ENCODE measurements around the gene THOC5.
"Not testable (repeated sequence)": the region's sequence is repeated elsewhere in the genome, so short reads cannot be mapped to it uniquely, and the experiment has no call there.

THOC5 gene

DNA sequence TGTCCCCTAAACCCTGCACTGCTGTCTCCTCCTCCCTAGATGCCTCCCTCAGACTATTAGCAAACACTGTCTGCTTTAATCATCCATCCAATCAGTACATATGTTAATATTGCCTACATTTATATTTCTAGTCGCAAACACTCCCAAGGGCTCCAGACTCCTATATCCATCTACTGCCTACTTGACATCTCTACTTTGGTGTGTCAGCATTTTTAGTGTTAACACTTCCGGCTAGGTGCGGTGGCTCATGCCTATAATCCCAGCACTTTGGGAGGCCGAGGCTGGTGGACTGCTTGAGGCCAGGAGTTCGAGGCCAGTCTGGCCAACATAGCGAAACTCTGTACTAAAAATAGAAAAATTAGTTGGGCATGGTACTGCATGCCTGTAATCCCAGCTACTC is 5.5 kb upstream of the THOC5 start:
- Histone ChIP-seq H3K27me3 (ENCODE audit: insufficient read depth, low read length) (no peaks in the 10 kb centered on the region), H3K9ac (ENCODE audit: low read depth, low read length) (no peak overlapping the region), H3K4me1 (ENCODE audit: insufficient read depth, low read length) (no peaks in the 10 kb centered on the region), H3K27ac (ENCODE audit: low read depth, low read length) (no peak overlapping the region), H3K4me3 (ENCODE audit: low read length) (no peak overlapping the region), H3K9me3 (ENCODE audit: insufficient read depth, low read depth, low read length) (no peaks in the 10 kb centered on the region), H3K36me3 (ENCODE audit: insufficient read depth, low read length) (peaks cover 84% of the 10 kb centered on the region)
- 97% methylated on average over 6 of the region's 6 CpGs for WGBS

DNA sequence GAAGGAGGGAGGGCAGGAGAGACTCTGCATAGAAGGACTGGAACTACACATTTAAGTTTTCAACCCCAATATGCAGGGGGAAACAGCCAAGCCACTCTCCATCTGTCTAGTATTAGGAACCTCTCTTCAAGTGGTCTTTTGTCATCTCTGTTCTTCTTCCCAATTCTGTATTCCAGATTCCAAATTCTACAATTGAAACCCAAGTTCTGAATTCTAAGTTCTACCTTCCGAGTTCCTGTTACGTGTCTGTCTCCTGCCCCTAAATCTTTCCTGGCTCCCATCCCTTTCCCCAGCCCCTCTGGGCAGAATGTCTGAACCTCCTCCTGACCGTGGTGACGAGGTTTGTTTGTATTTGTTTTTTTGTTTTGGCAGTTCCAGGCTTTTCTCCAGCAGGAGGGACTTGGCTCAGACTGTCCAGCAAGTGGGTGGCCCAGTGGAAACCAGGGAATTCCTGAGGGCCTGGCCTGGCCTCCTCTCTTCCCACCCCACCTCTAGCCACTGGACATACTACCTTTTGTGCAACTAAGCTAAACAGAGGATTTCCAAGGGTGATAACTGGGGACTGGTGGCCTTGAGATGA is 1.6 kb upstream of the THOC5 start:
- Histone ChIP-seq H3K9me3 (ENCODE audit: insufficient read depth, low read depth, low read length) (no peaks in the 10 kb centered on the region), H3K36me3 (ENCODE audit: insufficient read depth, low read length) (peaks cover 59% of the 10 kb centered on the region), H3K27me3 (ENCODE audit: insufficient read depth, low read length) (no peaks in the 10 kb centered on the region), H3K27ac (ENCODE audit: low read depth, low read length) (no peak overlapping the region), H3K4me1 (ENCODE audit: insufficient read depth, low read length) (no peaks in the 10 kb centered on the region), H3K9ac (ENCODE audit: low read depth, low read length) (no peak overlapping the region), H3K4me3 (ENCODE audit: low read length) (no peak overlapping the region)
- WGBS = 94% methylated on average over 4 of the region's 4 CpGs

DNA sequence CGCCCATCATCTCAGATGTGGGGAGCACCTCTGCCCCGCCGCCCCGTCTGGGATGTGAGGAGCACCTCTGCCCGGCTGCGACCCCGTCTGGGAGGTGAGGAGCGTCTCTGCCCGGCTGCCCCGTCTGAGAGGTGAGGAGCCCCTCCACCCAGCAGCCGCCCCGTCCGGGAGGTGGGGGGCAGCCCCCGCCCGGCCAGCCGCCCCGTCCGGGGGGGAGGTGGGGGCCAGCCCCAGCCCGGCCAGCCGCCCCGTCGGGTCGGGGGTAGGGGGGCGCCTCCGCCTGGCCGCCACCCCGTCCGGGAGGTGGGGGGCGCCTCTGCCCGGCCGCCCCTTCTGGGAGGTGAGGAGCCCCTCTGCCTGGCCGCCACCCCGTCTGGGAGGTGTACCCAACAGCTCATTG is 1.2 kb downstream of the THOC5 start:
- not testable (repeated sequence) for H3K4me3 ChIP-seq (ENCODE audit: low read length); H3K9ac ChIP-seq (ENCODE audit: low read depth, low read length); H3K27ac ChIP-seq (ENCODE audit: low read depth, low read length); H3K9me3 ChIP-seq (ENCODE audit: insufficient read depth, low read depth, low read length); H3K4me1 ChIP-seq (ENCODE audit: insufficient read depth, low read length); H3K27me3 ChIP-seq (ENCODE audit: insufficient read depth, low read length)
- H3K36me3 ChIP-seq (ENCODE audit: insufficient read depth, low read length) = peaks cover 60% of the 10 kb centered on the region
- 95% methylated on average over 33 of the region's 33 CpGs for WGBS

DNA sequence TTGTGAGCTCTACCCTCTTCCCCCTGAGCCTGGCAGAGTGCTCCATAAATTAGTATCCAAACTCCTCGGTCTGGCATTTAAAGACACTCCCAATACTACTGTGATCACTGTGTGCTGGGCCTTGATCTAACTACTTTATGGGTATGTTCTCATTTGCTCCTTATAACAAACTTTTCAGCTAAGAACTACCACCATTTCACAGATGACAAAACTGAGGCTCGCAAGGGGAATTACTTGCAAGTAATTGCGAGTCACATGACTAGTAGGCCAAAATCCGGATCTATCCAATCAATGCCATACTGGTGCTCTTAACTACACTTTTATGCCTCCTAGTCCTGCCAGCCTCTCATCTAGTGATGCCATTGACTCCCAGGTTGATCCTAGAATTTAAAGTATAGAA is 3.6 kb downstream of the THOC5 start:
- WGBS = 95% methylated on average over 4 of the region's 4 CpGs
- Histone ChIP-seq H3K9ac (ENCODE audit: low read depth, low read length) (no peak overlapping the region), H3K36me3 (ENCODE audit: insufficient read depth, low read length) (peaks cover 53% of the 10 kb centered on the region), H3K9me3 (ENCODE audit: insufficient read depth, low read depth, low read length) (no peaks in the 10 kb centered on the region), H3K27ac (ENCODE audit: low read depth, low read length) (no peak overlapping the region), H3K4me1 (ENCODE audit: insufficient read depth, low read length) (no peaks in the 10 kb centered on the region), H3K27me3 (ENCODE audit: insufficient read depth, low read length) (no peaks in the 10 kb centered on the region), H3K4me3 (ENCODE audit: low read length) (no peak overlapping the region)

DNA sequence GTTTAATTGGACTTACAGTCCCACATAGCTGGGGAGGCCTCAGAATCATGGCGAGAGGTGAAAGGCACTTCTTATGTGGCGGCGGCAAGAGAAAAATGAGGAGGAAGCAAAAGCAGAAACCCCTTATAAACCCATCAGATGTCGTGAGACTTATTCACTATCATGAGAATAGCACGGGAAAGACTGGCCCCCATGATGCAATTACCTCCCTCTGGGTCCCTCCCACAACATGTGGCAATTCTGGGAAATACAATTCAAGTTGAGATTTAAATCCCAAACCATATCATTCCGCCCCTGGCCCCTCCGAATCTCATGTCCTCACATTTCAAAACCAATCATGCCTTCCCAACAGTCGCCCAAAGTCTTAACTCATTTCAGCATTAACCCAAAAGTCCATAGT is 8.5 kb downstream of the THOC5 start:
- peaks cover 85% of the 10 kb centered on the region for H3K36me3 ChIP-seq (ENCODE audit: insufficient read depth, low read length)
- H3K9ac ChIP-seq (ENCODE audit: low read depth, low read length); H3K9me3 ChIP-seq (ENCODE audit: insufficient read depth, low read depth, low read length); H3K27ac ChIP-seq (ENCODE audit: low read depth, low read length); H3K4me1 ChIP-seq (ENCODE audit: insufficient read depth, low read length); H3K27me3 ChIP-seq (ENCODE audit: insufficient read depth, low read length); H3K4me3 ChIP-seq (ENCODE audit: low read length): not testable (repeated sequence)
- WGBS = 93% methylated on average over 8 of the region's 8 CpGs

DNA sequence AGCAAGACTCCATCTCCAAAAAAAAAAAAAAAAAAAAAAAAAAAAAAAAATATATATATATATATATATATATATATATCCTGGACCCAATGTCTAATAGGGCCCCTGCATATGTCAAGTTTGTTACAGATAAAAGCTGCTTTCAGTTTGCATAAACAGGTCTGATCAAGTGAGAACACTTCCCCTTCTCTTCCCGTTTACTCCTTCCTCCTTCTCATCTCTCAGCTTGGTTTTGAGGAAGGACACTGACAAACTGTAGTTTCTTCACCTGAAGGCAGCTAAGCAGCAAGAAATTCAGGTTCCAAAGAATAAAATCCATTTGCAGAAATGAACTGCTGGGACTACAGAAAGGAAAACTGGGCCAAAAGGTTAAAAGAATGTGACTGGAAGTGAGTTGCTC is 11.7 kb downstream of the THOC5 start:
- Histone ChIP-seq H3K36me3 (ENCODE audit: insufficient read depth, low read length) (peaks cover 84% of the 10 kb centered on the region), H3K9ac (ENCODE audit: low read depth, low read length) (no peak overlapping the region), H3K27me3 (ENCODE audit: insufficient read depth, low read length) (no peaks in the 10 kb centered on the region)

DNA sequence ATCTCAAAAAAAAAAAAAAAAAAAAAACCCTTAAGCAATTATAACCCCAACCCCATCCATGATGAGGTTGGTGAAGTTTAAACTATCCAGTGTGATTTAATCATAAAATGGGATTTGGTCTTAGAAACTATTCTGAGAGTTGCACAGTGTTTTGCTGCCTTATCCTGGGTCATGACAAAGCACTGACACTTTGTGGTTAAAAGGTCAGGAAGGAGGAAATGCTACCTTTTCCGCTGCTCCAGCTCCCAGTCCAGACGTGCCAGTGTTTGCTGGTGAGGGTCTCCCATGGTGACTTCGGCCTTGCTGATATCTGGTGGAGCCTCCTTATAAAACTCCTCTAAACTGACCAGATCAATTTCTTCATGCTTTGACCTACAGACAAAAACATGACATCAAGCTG is 14.5 kb downstream of the THOC5 start:
- Histone ChIP-seq H3K9ac (ENCODE audit: low read depth, low read length) (no peak overlapping the region), H3K9me3 (ENCODE audit: insufficient read depth, low read depth, low read length) (no peaks in the 10 kb centered on the region), H3K36me3 (ENCODE audit: insufficient read depth, low read length) (peaks cover 93% of the 10 kb centered on the region), H3K4me3 (ENCODE audit: low read length) (no peak overlapping the region), H3K27me3 (ENCODE audit: insufficient read depth, low read length) (no peaks in the 10 kb centered on the region), H3K4me1 (ENCODE audit: insufficient read depth, low read length) (no peaks in the 10 kb centered on the region), H3K27ac (ENCODE audit: low read depth, low read length) (no peak overlapping the region)
- 92% methylated on average over 3 of the region's 3 CpGs for WGBS

More for the DNA sequence above, 11.7 kb downstream of the THOC5 start:
- 100% methylated on average over 1 of the region's 1 CpG for WGBS
- Histone ChIP-seq H3K4me1 (ENCODE audit: insufficient read depth, low read length) (no peaks in the 10 kb centered on the region), H3K9me3 (ENCODE audit: insufficient read depth, low read depth, low read length) (no peaks in the 10 kb centered on the region), H3K4me3 (ENCODE audit: low read length) (no peak overlapping the region), H3K27ac (ENCODE audit: low read depth, low read length) (no peak overlapping the region)

DNA sequence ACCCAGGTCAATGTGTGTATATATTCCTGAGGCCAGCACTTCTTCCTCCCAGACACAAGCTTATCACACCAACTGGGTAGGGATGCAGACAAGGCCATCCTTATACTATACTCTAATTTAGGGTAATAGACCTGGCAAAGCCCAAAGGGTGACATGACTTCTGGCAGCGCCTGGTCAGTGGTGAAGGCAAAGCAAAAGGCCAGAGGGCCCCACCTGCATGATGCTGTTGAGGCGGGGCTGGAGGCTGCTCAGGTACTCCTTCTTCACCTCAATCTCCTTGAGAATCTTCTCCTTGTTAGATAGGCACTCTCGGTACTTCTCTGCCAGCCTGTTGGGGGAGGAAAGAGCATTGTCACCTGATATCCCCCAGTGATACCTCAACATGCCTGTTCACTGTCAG is 17.1 kb downstream of the THOC5 start:
- H3K4me3 ChIP-seq (ENCODE audit: low read length) = no peak overlapping the region
- no peak overlapping the region for H3K9ac ChIP-seq (ENCODE audit: low read depth, low read length)
- WGBS = 95% methylated on average over 3 of the region's 3 CpGs
- H3K27ac ChIP-seq (ENCODE audit: low read depth, low read length) = no peak overlapping the region
- H3K4me1 ChIP-seq (ENCODE audit: insufficient read depth, low read length) = no peaks in the 10 kb centered on the region
- no peaks in the 10 kb centered on the region for H3K9me3 ChIP-seq (ENCODE audit: insufficient read depth, low read depth, low read length)
- H3K27me3 ChIP-seq (ENCODE audit: insufficient read depth, low read length) = no peaks in the 10 kb centered on the region
- H3K36me3 ChIP-seq (ENCODE audit: insufficient read depth, low read length) = peaks cover 96% of the 10 kb centered on the region

DNA sequence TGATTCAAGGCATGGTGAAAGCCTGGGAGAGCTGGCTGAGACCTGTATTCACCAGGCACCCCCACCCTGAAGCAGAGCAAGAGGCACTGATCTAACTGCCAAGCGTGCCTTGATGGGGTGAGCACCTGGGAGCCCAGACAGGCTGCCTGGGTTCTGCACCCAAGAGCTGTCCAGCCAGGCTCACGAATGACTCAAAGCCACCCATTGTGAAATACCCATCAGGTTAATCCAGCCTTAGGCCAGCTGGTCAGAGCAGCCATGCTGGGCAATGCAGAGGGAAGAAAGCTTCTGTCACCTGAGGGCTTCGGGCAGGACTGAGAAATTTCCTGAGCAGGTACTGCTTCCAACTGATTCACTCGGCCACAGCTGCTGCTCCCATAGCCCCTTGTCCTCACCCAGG is 22.1 kb downstream of the THOC5 start:
- Histone ChIP-seq H3K4me1 (ENCODE audit: insufficient read depth, low read length) (no peaks in the 10 kb centered on the region), H3K27ac (ENCODE audit: low read depth, low read length) (no peak overlapping the region), H3K4me3 (ENCODE audit: low read length) (no peak overlapping the region), H3K27me3 (ENCODE audit: insufficient read depth, low read length) (no peaks in the 10 kb centered on the region), H3K36me3 (ENCODE audit: insufficient read depth, low read length) (peaks cover 92% of the 10 kb centered on the region), H3K9ac (ENCODE audit: low read depth, low read length) (no peak overlapping the region), H3K9me3 (ENCODE audit: insufficient read depth, low read depth, low read length) (no peaks in the 10 kb centered on the region)
- WGBS = 91% methylated on average over 4 of the region's 4 CpGs

DNA sequence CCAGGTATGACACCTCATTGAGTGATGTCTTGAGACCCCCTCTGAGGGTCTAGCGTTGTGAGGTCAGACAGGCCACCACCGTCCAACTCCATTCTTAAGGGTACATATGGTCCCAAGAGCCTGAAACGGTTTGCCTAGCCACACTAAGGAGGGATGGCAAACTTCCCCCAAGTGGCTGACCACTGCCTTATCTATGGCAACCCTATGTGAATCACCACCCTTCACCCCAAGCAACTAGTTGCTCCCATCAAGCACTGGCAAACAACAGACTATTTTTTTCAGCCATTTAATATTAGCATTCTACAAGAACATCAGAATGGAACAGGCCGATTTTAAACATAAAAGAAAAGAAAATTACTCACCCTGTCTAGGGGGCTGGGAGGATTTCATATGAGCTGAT is 22.8 kb downstream of the THOC5 start:
- H3K9me3 ChIP-seq (ENCODE audit: insufficient read depth, low read depth, low read length) = no peaks in the 10 kb centered on the region
- no peak overlapping the region for H3K27ac ChIP-seq (ENCODE audit: low read depth, low read length)
- peaks cover 90% of the 10 kb centered on the region for H3K36me3 ChIP-seq (ENCODE audit: insufficient read depth, low read length)
- H3K27me3 ChIP-seq (ENCODE audit: insufficient read depth, low read length) = no peaks in the 10 kb centered on the region
- 93% methylated on average over 4 of the region's 4 CpGs for WGBS
- no peaks in the 10 kb centered on the region for H3K4me1 ChIP-seq (ENCODE audit: insufficient read depth, low read length)
- H3K9ac ChIP-seq (ENCODE audit: low read depth, low read length) = no peak overlapping the region
- no peak overlapping the region for H3K4me3 ChIP-seq (ENCODE audit: low read length)

DNA sequence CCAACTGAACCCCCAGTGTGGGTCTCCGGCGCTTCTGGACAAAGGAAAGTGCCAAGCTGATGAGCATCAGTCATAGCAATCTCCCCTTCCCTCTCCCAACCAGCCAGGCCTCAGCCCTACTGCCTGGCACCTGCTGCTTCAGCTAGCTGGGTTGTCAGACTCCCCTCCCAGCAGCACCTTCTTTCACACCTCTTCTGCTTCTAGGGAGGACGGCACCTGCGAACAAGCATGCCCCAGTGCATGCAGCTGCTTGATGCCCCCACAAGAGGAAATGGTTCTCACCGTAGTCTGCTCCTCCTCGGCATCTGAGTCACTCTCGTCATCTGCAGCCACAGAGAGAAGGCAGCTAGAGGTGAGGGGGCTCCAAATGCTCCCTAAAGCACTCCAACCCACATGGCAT is 25.4 kb downstream of the THOC5 start:
- Histone ChIP-seq H3K27ac (ENCODE audit: low read depth, low read length) (no peak overlapping the region), H3K9ac (ENCODE audit: low read depth, low read length) (no peak overlapping the region), H3K4me1 (ENCODE audit: insufficient read depth, low read length) (no peaks in the 10 kb centered on the region), H3K27me3 (ENCODE audit: insufficient read depth, low read length) (no peaks in the 10 kb centered on the region), H3K4me3 (ENCODE audit: low read length) (no peak overlapping the region), H3K36me3 (ENCODE audit: insufficient read depth, low read length) (peaks cover 92% of the 10 kb centered on the region), H3K9me3 (ENCODE audit: insufficient read depth, low read depth, low read length) (no peaks in the 10 kb centered on the region)
- 96% methylated on average over 7 of the region's 7 CpGs for WGBS

DNA sequence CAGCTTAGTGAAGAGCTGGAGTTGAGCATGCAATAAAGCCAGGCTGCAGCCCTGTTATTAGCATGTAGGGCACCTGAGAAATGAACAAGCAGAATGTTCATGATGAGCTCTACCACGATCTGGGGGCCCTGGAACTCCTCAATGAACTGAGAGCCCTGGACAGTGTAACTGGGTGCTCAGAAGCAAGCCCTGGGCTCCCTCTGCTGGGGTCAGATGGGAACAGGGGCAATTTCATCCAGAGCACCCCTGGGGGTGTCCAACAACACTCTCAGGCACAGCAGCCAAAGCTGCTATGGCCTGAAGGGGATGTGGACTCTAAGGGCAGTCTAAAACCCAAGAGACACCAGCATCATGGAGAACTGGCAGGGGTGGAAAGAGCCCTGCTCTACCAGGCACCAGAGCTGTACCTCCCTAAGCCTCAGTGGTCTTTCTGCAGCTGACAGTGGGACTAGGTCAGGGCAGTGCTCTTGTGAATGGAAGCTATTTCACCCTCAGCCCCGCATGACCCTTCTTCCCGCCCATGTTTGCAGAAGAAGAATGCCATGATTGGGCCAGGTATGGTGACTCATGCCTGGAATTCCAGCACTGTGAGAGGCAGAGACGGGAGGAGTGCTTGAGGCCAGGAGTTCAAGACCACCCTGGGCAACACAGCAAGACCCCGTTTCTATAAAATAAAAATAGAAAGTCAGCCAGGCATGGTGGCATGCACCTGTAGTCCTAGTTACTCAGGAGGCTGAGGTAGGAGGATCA is 28.9 kb downstream of the THOC5 start:
- H3K27me3 ChIP-seq (ENCODE audit: insufficient read depth, low read length) = no peaks in the 10 kb centered on the region
- H3K36me3 ChIP-seq (ENCODE audit: insufficient read depth, low read length) = peaks cover 87% of the 10 kb centered on the region
- H3K9ac ChIP-seq (ENCODE audit: low read depth, low read length) = no peak overlapping the region
- H3K9me3 ChIP-seq (ENCODE audit: insufficient read depth, low read depth, low read length) = no peaks in the 10 kb centered on the region
- 92% methylated on average over 5 of the region's 5 CpGs for WGBS
- no peaks in the 10 kb centered on the region for H3K4me1 ChIP-seq (ENCODE audit: insufficient read depth, low read length)
- H3K27ac ChIP-seq (ENCODE audit: low read depth, low read length) = no peak overlapping the region
- H3K4me3 ChIP-seq (ENCODE audit: low read length) = no peak overlapping the region
